ENCODE data around the gene DCST2. TPM values are rescaled to one million over a fixed set of nuclear protein-coding genes. Genes with fewer than 3 reads are reported as not detected.
A peak's percentile ranks its signal among the peaks of the same experiment; 100 is the strongest.

The DCST2 gene
- total and polyA plus RNA-seq, 10 of the 15 experiments (the other 5 are each of a cell fraction or from before 2014, with no cell fraction given): 0.33 to 0.41 (median 0.36) TPM; not detected in 7

- TF ChIP-seq ZNF384 (IDR thresholded peaks at IDR 0.05; ENCODE audit: borderline replicate concordance, low read depth, low read length) (no peak), LARP7 (IDR thresholded peaks at IDR 0.05) (peak; percentile 74), RAD21 (IDR thresholded peaks at IDR 0.05; ENCODE audit: insufficient read depth, low read depth, low read length) (peak; percentile 64), ZNF217 (IDR thresholded peaks at IDR 0.05) (0 out of 2 replicates have a peak, but pooled peaks have one; percentile 62), ZSCAN29 (IDR thresholded peaks at IDR 0.05) (peak; percentile 54; the same call in 1 of the 2 replicates), ESRRA (IDR thresholded peaks at IDR 0.05; ENCODE audit: low read length) (peak; percentile 31; the same call in 1 of the 2 replicates), FOS (IDR thresholded peaks at IDR 0.05; ENCODE audit: borderline replicate concordance, extremely low read depth, insufficient read length) (no peak), IKZF2 (IDR thresholded peaks at IDR 0.05) (peak; percentile 70 to 77; a peak in 3 of 4 replicates), EED (IDR thresholded peaks at IDR 0.05; ENCODE audit: low read depth) (peak; percentile 76; the same call in 1 of the 2 replicates), MEF2B (IDR thresholded peaks at IDR 0.05; ENCODE audit: partially characterized antibody, poor library complexity, severe bottlenecking) (peak; percentile 63), BHLHE40 (IDR thresholded peaks at IDR 0.05; ENCODE audit: borderline replicate concordance in 1 of 2, low read depth in 2 of 2, low read length in 1 of 2) (peak; percentile 34 to 60; a peak in 3 of 4 replicates), EGR1 (IDR thresholded peaks at IDR 0.05; ENCODE audit: borderline replicate concordance in 1 of 2, low read depth in 2 of 2, low read length in 2 of 2) (peak in 1 of 2 experiments; percentile 88; a peak in 2 of 3 replicates), IRF4 (IDR thresholded peaks at IDR 0.05; ENCODE audit: low read depth, low read length) (peak; percentile 28; the same call in 1 of the 2 replicates), NRF1 (conservative IDR thresholded peaks at IDR 0.05; ENCODE audit: low read depth, low read length) (no peak), EP300 (IDR thresholded peaks at IDR 0.05; ENCODE audit: borderline replicate concordance in 1 of 2, control insufficient read depth in 1 of 2, low read depth in 2 of 2, low read length in 2 of 2) (0 out of 4 replicates have a peak, but pooled peaks of 1 of the 2 experiments have one; percentile 26), STAT1 (conservative IDR thresholded peaks at IDR 0.05) (peak; percentile 85; the same call in 1 of the 2 replicates), ASH2L (IDR thresholded peaks at IDR 0.05; ENCODE audit: borderline replicate concordance, low read depth) (no peak)
- TF ChIP-seq, protein P1, sequence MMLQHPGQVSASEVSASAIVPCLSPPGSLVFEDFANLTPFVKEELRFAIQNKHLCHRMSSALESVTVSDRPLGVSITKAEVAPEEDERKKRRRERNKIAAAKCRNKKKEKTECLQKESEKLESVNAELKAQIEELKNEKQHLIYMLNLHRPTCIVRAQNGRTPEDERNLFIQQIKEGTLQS (IDR thresholded peaks at IDR 0.05; ENCODE audit: borderline replicate concordance, extremely low read depth, low read depth, low read length): peak; percentile 60; the same call in 1 of the 2 replicates
- TF ChIP-seq, protein P2, sequence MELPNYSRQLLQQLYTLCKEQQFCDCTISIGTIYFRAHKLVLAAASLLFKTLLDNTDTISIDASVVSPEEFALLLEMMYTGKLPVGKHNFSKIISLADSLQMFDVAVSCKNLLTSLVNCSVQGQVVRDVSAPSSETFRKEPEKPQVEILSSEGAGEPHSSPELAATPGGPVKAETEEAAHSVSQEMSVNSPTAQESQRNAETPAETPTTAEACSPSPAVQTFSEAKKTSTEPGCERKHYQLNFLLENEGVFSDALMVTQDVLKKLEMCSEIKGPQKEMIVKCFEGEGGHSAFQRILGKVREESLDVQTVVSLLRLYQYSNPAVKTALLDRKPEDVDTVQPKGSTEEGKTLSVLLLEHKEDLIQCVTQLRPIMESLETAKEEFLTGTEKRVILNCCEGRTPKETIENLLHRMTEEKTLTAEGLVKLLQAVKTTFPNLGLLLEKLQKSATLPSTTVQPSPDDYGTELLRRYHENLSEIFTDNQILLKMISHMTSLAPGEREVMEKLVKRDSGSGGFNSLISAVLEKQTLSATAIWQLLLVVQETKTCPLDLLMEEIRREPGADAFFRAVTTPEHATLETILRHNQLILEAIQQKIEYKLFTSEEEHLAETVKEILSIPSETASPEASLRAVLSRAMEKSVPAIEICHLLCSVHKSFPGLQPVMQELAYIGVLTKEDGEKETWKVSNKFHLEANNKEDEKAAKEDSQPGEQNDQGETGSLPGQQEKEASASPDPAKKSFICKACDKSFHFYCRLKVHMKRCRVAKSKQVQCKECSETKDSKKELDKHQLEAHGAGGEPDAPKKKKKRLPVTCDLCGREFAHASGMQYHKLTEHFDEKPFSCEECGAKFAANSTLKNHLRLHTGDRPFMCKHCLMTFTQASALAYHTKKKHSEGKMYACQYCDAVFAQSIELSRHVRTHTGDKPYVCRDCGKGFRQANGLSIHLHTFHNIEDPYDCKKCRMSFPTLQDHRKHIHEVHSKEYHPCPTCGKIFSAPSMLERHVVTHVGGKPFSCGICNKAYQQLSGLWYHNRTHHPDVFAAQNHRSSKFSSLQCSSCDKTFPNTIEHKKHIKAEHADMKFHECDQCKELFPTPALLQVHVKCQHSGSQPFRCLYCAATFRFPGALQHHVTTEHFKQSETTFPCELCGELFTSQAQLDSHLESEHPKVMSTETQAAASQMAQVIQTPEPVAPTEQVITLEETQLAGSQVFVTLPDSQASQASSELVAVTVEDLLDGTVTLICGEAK (IDR thresholded peaks at IDR 0.05; ENCODE audit: borderline replicate concordance): no peak
- TF ChIP-seq, protein P3, sequence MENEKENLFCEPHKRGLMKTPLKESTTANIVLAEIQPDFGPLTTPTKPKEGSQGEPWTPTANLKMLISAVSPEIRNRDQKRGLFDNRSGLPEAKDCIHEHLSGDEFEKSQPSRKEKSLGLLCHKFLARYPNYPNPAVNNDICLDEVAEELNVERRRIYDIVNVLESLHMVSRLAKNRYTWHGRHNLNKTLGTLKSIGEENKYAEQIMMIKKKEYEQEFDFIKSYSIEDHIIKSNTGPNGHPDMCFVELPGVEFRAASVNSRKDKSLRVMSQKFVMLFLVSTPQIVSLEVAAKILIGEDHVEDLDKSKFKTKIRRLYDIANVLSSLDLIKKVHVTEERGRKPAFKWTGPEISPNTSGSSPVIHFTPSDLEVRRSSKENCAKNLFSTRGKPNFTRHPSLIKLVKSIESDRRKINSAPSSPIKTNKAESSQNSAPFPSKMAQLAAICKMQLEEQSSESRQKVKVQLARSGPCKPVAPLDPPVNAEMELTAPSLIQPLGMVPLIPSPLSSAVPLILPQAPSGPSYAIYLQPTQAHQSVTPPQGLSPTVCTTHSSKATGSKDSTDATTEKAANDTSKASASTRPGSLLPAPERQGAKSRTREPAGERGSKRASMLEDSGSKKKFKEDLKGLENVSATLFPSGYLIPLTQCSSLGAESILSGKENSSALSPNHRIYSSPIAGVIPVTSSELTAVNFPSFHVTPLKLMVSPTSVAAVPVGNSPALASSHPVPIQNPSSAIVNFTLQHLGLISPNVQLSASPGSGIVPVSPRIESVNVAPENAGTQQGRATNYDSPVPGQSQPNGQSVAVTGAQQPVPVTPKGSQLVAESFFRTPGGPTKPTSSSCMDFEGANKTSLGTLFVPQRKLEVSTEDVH (IDR thresholded peaks at IDR 0.05; ENCODE audit: low read depth, partially characterized antibody): no peak
Measured at GRCh38 chr1:155017041-155017945, 16.3 kb downstream of the DCST2 start (continued).
